Astrocyte of the cerebellum (primary cell): Measurements from ENCODE around the gene GPSM3.
"Not testable (repeated sequence)": the region's sequence is repeated elsewhere in the genome, so short reads cannot be mapped to it uniquely, and the experiment has no call there.

Experiments
- DNase-seq: peaks from one replicate; pipeline ENCODE4 v3.0.0-alpha.2; 2011; ENCODE audit warnings: low read depth
- H3K4me3 ChIP-seq: 2 replicates; pipeline ENCODE4 v1.5.1; 2011; ENCODE audit warnings: mild to moderate bottlenecking, low read depth, low read length, moderate library complexity
- CTCF ChIP-seq: IDR thresholded peaks from 2 replicates; pipeline ENCODE4 v1.5.1; 2012; ENCODE audit warnings: low read length, low read depth, moderate library complexity, mild to moderate bottlenecking; ENCODE audit errors: missing control alignments
- in situ Hi-C: cut with HindIII; loops from 2 replicates; pipeline ENCODE4 v1.10.0; 2017; ENCODE audit warnings: low sequenced_read_pairs

Gene GPSM3

DNA sequence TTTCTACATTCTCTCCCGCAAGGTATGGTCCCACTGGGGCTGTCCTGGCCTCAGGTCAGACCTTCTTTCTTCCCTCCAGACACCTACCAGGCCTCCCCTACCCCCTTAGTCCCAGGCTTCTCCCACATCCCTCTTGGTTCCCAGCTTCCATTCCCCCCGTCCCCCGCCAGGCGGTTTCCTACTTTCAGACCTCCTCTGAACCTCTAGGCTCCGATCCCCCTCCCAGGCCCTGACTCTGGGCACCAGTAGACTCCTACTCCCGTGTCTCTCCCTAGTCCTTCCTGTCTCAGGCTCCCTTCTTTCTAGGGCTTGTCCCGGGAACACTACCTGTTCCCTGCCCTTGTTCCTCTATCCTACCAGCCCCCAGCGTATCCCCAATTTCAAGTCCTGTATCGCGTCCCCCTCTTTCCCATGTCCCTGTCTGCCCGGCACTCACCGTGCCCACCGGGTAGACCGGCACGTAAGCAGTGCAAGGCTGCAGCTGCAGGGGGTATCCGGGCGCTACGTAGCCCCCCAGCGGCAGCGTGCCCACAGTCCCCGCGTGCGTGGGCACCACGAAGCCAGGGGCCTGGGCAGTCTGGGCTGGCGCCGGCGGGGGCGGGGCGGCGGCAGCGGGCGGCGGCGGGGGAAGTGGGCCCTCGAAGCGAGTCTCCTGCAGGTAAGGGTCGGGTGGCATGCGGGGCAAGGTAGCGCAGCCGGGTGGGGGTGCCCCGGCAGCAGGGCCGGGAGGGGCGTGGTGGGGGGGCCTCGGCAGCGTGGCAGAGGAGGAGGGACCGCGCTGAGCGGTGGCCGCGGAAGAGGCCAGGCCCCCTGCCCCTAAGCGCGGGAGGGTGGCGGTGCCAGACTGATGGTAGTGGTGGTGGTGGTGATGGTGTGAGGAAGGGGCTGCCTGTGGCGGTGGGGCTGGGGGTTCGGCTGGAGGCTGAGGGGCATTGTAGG, 42.2 kb downstream of the GPSM3 start:
- no peak overlapping the region for H3K4me3 ChIP-seq
- DNase-seq = no peak
- TF ChIP-seq CTCF = no peak
- in situ Hi-C loops = no loop called here

DNA sequence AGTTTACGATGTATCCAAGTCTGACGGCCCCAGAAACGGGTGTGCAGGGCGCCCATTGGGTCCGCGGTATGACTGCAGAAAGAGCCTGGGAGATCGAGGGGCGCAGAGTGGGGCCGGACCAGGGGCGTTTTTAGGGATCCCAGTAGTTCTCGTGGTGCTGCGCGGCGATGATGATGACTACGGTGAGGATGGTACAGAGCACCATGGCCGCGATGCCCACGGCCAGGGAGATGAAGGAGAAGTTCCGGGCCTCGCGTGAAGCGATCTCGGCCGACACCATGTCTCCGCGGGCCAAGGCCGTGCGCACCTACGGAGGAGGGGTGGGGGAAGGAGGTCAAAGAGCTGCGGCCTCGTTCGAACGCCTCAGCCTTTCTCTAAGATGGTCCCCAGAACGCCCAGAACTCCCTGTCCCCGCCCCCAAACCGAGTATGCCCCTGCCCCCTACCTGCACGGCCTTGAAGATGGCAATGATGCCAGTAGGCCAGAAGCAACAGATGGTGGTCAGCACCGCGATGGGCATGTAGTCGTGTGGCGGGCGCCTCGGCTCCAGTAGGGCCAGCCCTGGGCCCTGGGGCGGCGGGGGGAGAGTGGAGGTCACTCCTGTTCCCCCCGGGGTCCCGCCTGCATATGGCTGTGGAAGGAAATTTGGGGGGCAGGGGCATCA, 43.2 kb downstream of the GPSM3 start:
- H3K4me3 ChIP-seq = peak overlapping the region; percentile 14
- DNase-seq = no peak
- no peak for TF ChIP-seq CTCF
- in situ Hi-C loops = no loop called here

- in situ Hi-C loops = no loop called here
- H3K4me3 ChIP-seq = peak overlapping the region; percentile 14
- no peak for TF ChIP-seq CTCF
- no peak for DNase-seq
These were observed 44.0 kb downstream of the GPSM3 start for GRCh38 chr6:32148289-32149091.

GRCh38 chr6:32147401-32148132, 44.9 kb downstream of the GPSM3 start:
- H3K4me3 ChIP-seq = no peak overlapping the region
- in situ Hi-C loops = no loop called here
- no peak for TF ChIP-seq CTCF
- DNase-seq = no peak

GRCh38 chr6:32146687-32147086, 45.8 kb downstream of the GPSM3 start:
- in situ Hi-C loops = no loop called here
- no peak for DNase-seq
- TF ChIP-seq CTCF = no peak
- H3K4me3 ChIP-seq = no peak overlapping the region

- in situ Hi-C loops = no loop called here
- TF ChIP-seq CTCF = no peak
- H3K4me3 ChIP-seq = no peak overlapping the region
- no peak for DNase-seq
These were observed 46.2 kb downstream of the GPSM3 start for GRCh38 chr6:32146287-32146686.

DNA sequence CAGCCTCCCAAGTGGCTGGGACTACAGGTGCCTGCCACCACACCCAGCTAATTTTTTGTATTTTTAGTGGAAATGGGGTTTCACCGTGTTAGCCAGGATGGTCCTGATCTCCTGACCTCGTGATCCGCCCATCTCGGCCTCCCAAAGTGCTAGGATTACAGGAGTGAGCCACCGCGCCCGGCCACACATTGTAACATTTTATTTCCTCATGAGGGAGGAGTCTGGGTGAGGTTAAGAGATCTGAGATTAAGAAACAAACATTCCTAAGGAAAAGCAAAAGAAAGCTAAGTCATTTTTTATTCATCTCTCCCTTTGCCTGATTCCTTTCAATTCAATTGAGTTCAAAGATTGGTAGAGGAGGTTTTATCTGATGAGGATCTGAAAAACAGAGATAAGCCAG, 48.2 kb downstream of the GPSM3 start:
- in situ Hi-C loops, DNase-seq, H3K4me3 ChIP-seq: not testable (repeated sequence)
